Endothelial cell of umbilical vein (primary cell): ENCODE measurements around the gene AMER2. TPM values are rescaled to one million over a fixed set of nuclear protein-coding genes. Genes with fewer than 3 reads are reported as not detected.

Experiments
- polyA plus RNA-seq, 4 experiments: library from polyadenylated mRNA; depleted of rRNA in 3 of 4; stranded (reverse) in 3 of 4; unstranded in 1 of 4; fragments of >200 nt; gene quantifications; 2 replicates each; pipeline versions ENCODE4 v1.2.1 to v1.2.3, GENCODE V29; 2011 to 2012; ENCODE audit warnings: missing spikeins in 1 of 4
- small RNA-seq: library from RNA; depleted of rRNA; stranded (forward); fragments of <200 nt; gene quantifications from one replicate; pipeline ENCODE3, GENCODE V24; 2012; ENCODE audit warnings: low replicate concordance, low read depth; ENCODE audit not compliant: insufficient read depth, insufficient read length
- total RNA-seq: library from RNA; stranded (reverse); gene quantifications from 2 replicates; pipeline ENCODE4 v1.2.3, GENCODE V29; 2021

AMER2 gene
- total and polyA plus RNA-seq, 2 donors (not counting 3 experiments of a cell fraction or from before 2014, with no cell fraction given), result not detected

Small RNAs within 50 kb of the gene (small RNA-seq; reads per million reads assigned to genes)
- gene AL359757.1 (not detected), gene AL359757.2 (not detected)

Other genes starting within 250 kb of the AMER2 start
- 0.18 and 0.31 TPM in 2 replicates for gene PABPC3, start 76.2 kb downstream of the AMER2 start, total RNA-seq
- gene PABPC3, start 76.2 kb downstream of the AMER2 start, polyA plus RNA-seq, result 0.07 and 0.13 TPM in 2 replicates
- gene MTMR6, start 115.2 kb upstream of the AMER2 start, total RNA-seq, result 20.9 and 21.7 TPM in 2 replicates
- gene MTMR6, start 115.2 kb upstream of the AMER2 start, polyA plus RNA-seq, result 7.3 and 10.2 TPM in 2 replicates
- gene NUP58, start 129.3 kb upstream of the AMER2 start, total RNA-seq, result 49.6 and 59.2 TPM in 2 replicates
- gene NUP58, start 129.3 kb upstream of the AMER2 start, polyA plus RNA-seq, result 27.2 and 28.5 TPM in 2 replicates
- gene ATP8A2, start 199.7 kb upstream of the AMER2 start, total RNA-seq, result 0.35 and 0.49 TPM in 2 replicates
- 0.11 and 0.14 TPM in 2 replicates for gene ATP8A2, start 199.7 kb upstream of the AMER2 start, polyA plus RNA-seq